ENCODE data around the gene CALR3.

GRCh38 chr19:16462757-16463250 lies 33.2 kb downstream of the CALR3 start:
- no peak for TF ChIP-seq CTCF (IDR thresholded peaks at IDR 0.05)
- no peak for TF ChIP-seq EZH2 (IDR thresholded peaks at IDR 0.05)
- TF ChIP-seq EZH2phosphoT487 (IDR thresholded peaks at IDR 0.05) = no peak
